Upper lobe of right lung (tissue), 1 donor: ENCODE results near the gene ABLIM2. TPM values are rescaled to one million over a fixed set of nuclear protein-coding genes. Genes with fewer than 3 reads are reported as not detected.

ENCODE experiments used
- ATAC-seq: fragments of 200-7000 bp; cut with Tn5 transposase; one replicate; pipeline ENCODE4 v1.9.1; 2020; ENCODE audit warnings: mild to moderate bottlenecking, moderate library complexity
- DNase-seq: peaks from one replicate; pipeline ENCODE4 v3.0.0-alpha.2; 2020
- H3K27ac ChIP-seq: fragments of 200-600 bp; one replicate; pipeline ENCODE4 v1.8.0; 2022
- H3K27me3 ChIP-seq: fragments of 200-600 bp; one replicate; pipeline ENCODE4 v1.8.0; 2022; ENCODE audit warnings: mild to moderate bottlenecking
- H3K36me3 ChIP-seq: fragments of 200-600 bp; one replicate; pipeline ENCODE4 v1.8.0; 2022
- H3K4me1 ChIP-seq: fragments of 200-600 bp; one replicate; pipeline ENCODE4 v1.8.0; 2022
- H3K4me3 ChIP-seq: fragments of 200-600 bp; one replicate; pipeline ENCODE4 v1.8.0; 2022; ENCODE audit warnings: mild to moderate bottlenecking
- H3K9me3 ChIP-seq: fragments of 200-600 bp; one replicate; pipeline ENCODE4 v1.8.0; 2022
- intact Hi-C: fragments of 100-400 bp; cut with DNase I; formaldehyde crosslinking; loops from one replicate; pipeline ENCODE4 v1.11.0; 2022
- total RNA-seq: library from RNA; stranded (reverse); fragmentation: NEBNext Ultra II Directional; extraction: Animal tissue kit (Norgen Biotek cat#: 25700); gene quantifications from one replicate; pipeline ENCODE4 v1.2.1, GENCODE V29; 2021
- TF ChIP-seq, protein P1 (sequence below): fragments of 200-600 bp; IDR thresholded peaks from one replicate; pipeline ENCODE4 v1.8.0; 2022; ENCODE audit warnings: antibody characterized with exemption
- donor health status: DM: no; HTN: yes; CAD: no; lungs with severe emphysema.

ABLIM2 gene
- total RNA-seq, 1 donor from 2014 or later: 12.7 TPM

DNA sequence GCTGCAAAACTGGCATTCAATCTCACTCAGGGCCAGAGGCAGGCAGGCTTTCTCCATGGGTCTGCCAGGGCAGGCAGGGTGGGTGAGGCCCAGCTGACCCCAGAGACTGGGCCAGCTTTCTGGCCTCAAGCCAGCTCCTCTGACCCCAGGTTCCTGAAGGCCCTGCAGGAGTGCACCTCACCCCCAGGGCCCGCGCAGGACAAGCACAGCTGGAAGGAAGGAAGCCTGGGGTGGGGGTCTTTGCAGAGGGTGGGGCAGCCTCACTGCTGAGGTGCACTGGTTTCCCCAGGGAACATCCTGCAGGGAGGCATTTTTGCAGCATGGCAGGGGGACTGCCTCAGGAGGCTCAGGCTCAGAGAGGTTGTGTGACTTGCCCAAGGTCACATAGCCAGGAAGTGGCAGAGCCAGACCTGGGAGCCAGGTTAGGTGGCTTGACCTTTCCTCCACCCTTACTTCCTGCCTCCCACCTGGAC is 187.4 kb downstream of the ABLIM2 start:
- Histone ChIP-seq H3K4me1 (peaks cover 35% of the 10 kb centered on the region), H3K9me3 (no peaks in the 10 kb centered on the region), H3K4me3 (peak overlapping the region; percentile 28), H3K27me3 (no peaks in the 10 kb centered on the region), H3K36me3 (no peaks in the 10 kb centered on the region), H3K27ac (peak overlapping the region; percentile 82)
- TF ChIP-seq, protein P1, sequence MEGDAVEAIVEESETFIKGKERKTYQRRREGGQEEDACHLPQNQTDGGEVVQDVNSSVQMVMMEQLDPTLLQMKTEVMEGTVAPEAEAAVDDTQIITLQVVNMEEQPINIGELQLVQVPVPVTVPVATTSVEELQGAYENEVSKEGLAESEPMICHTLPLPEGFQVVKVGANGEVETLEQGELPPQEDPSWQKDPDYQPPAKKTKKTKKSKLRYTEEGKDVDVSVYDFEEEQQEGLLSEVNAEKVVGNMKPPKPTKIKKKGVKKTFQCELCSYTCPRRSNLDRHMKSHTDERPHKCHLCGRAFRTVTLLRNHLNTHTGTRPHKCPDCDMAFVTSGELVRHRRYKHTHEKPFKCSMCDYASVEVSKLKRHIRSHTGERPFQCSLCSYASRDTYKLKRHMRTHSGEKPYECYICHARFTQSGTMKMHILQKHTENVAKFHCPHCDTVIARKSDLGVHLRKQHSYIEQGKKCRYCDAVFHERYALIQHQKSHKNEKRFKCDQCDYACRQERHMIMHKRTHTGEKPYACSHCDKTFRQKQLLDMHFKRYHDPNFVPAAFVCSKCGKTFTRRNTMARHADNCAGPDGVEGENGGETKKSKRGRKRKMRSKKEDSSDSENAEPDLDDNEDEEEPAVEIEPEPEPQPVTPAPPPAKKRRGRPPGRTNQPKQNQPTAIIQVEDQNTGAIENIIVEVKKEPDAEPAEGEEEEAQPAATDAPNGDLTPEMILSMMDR: no peak
- DNase-seq (no peak), ATAC-seq (no peak)
- intact Hi-C loops: no loop called here

GRCh38 chr4:7970361-7970946 is 188.2 kb downstream of the ABLIM2 start:
- H3K36me3 ChIP-seq: no peaks in the 10 kb centered on the region
- H3K4me1 ChIP-seq: peaks cover 39% of the 10 kb centered on the region
- peak overlapping the region; percentile 82 for H3K27ac ChIP-seq
- intact Hi-C loops: no loop called here
- DNase-seq: no peak
- H3K27me3 ChIP-seq: no peaks in the 10 kb centered on the region
- H3K9me3 ChIP-seq: no peaks in the 10 kb centered on the region
- no peak for ATAC-seq
- TF ChIP-seq, protein P1: no peak
- peak overlapping the region; percentile 28 for H3K4me3 ChIP-seq

GRCh38 chr4:7968262-7968896 is 190.2 kb downstream of the ABLIM2 start:
- intact Hi-C loops: no loop called here
- Histone ChIP-seq H3K9me3 (no peaks in the 10 kb centered on the region), H3K27me3 (no peaks in the 10 kb centered on the region), H3K4me1 (peaks cover 50% of the 10 kb centered on the region), H3K36me3 (no peaks in the 10 kb centered on the region), H3K4me3 (no peak overlapping the region), H3K27ac (peak overlapping the region; percentile 82)
- ATAC-seq: no peak
- TF ChIP-seq, protein P1: no peak
- DNase-seq: no peak

GRCh38 chr4:7967501-7968261 is 190.9 kb downstream of the ABLIM2 start:
- no peak for DNase-seq
- ATAC-seq: no peak
- TF ChIP-seq, protein P1: no peak
- H3K27me3 ChIP-seq: no peaks in the 10 kb centered on the region
- intact Hi-C loops: no loop called here
- H3K9me3 ChIP-seq: no peaks in the 10 kb centered on the region
- H3K4me1 ChIP-seq: peaks cover 50% of the 10 kb centered on the region
- peak overlapping the region; percentile 82 for H3K27ac ChIP-seq
- no peak overlapping the region for H3K4me3 ChIP-seq
- H3K36me3 ChIP-seq: no peaks in the 10 kb centered on the region

- H3K4me3 ChIP-seq: no peak overlapping the region
- peaks cover 50% of the 10 kb centered on the region for H3K4me1 ChIP-seq
- H3K27me3 ChIP-seq: no peaks in the 10 kb centered on the region
- TF ChIP-seq, protein P1: no peak
- intact Hi-C loops: no loop called here
- no peaks in the 10 kb centered on the region for H3K36me3 ChIP-seq
- ATAC-seq (no peak), DNase-seq (no peak)
- H3K27ac ChIP-seq: no peak overlapping the region
- no peaks in the 10 kb centered on the region for H3K9me3 ChIP-seq
These were observed 191.6 kb downstream of the ABLIM2 start for GRCh38 chr4:7967063-7967440.
